Activated T-cell treated with anti-CD3 and anti-CD28 coated beads, Interleukin-2, amount 50 U/mL, for 24 hours (primary cell): ENCODE data around the gene SLC6A13.
"Not testable (repeated sequence)": the region's sequence is repeated elsewhere in the genome, so short reads cannot be mapped to it uniquely, and the experiment has no call there.

Source experiments
- DNase-seq: peaks from one replicate; pipeline ENCODE4 v3.0.0-alpha.2; 2020
- H3K27ac Mint-ChIP-seq: 2 replicates; pipeline ENCODE4 v1.8.0; 2020; ENCODE audit warnings: mild to moderate bottlenecking, mixed read lengths
- H3K27me3 Mint-ChIP-seq: 2 replicates; pipeline ENCODE4 v1.8.0; 2020; ENCODE audit warnings: mixed read lengths
- H3K36me3 Mint-ChIP-seq: 2 replicates; pipeline ENCODE4 v1.8.0; 2020; ENCODE audit warnings: low read depth, mixed read lengths
- H3K4me1 Mint-ChIP-seq: 2 replicates; pipeline ENCODE4 v1.8.0; 2020; ENCODE audit warnings: low read depth, mixed read lengths
- H3K4me3 Mint-ChIP-seq: 2 replicates; pipeline ENCODE4 v1.8.0; 2020; ENCODE audit warnings: mild to moderate bottlenecking, moderate library complexity, mixed read lengths
- H3K9me3 Mint-ChIP-seq: 2 replicates; pipeline ENCODE4 v1.8.0; 2020; ENCODE audit warnings: mixed read lengths

Gene SLC6A13

GRCh38 chr12:254039-254438 is 8.6 kb downstream of the SLC6A13 start:
- Mint-ChIP-seq H3K27me3 (peaks cover 47% of the 10 kb centered on the region), H3K9me3 (no peaks in the 10 kb centered on the region), H3K27ac (no peak overlapping the region), H3K4me1 (no peaks in the 10 kb centered on the region), H3K36me3 (no peaks in the 10 kb centered on the region), H3K4me3 (no peak overlapping the region)
- no peak for DNase-seq

GRCh38 chr12:253116-253831 is 9.4 kb downstream of the SLC6A13 start:
- Mint-ChIP-seq H3K27ac (no peak overlapping the region), H3K36me3 (no peaks in the 10 kb centered on the region), H3K4me3 (no peak overlapping the region), H3K4me1 (no peaks in the 10 kb centered on the region), H3K27me3 (peaks cover 42% of the 10 kb centered on the region), H3K9me3 (peaks cover 1% of the 10 kb centered on the region)
- DNase-seq, result no peak

- Mint-ChIP-seq H3K27ac (no peak overlapping the region), H3K4me1 (no peaks in the 10 kb centered on the region), H3K27me3 (peaks cover 36% of the 10 kb centered on the region), H3K36me3 (no peaks in the 10 kb centered on the region), H3K9me3 (peaks cover 6% of the 10 kb centered on the region), H3K4me3 (no peak overlapping the region)
- no peak for DNase-seq
These were observed 10.0 kb downstream of the SLC6A13 start for GRCh38 chr12:252636-253035.

GRCh38 chr12:247271-247670 is 15.4 kb downstream of the SLC6A13 start:
- no peak overlapping the region for H3K4me3 Mint-ChIP-seq
- no peak for DNase-seq
- no peaks in the 10 kb centered on the region for H3K4me1 Mint-ChIP-seq
- no peaks in the 10 kb centered on the region for H3K36me3 Mint-ChIP-seq
- peaks cover 18% of the 10 kb centered on the region for H3K9me3 Mint-ChIP-seq
- peaks cover 15% of the 10 kb centered on the region for H3K27me3 Mint-ChIP-seq
- no peak overlapping the region for H3K27ac Mint-ChIP-seq

- Mint-ChIP-seq H3K27ac (no peak overlapping the region), H3K4me1 (no peaks in the 10 kb centered on the region), H3K9me3 (peaks cover 17% of the 10 kb centered on the region), H3K27me3 (peaks cover 19% of the 10 kb centered on the region), H3K36me3 (no peaks in the 10 kb centered on the region), H3K4me3 (no peak overlapping the region)
- DNase-seq, result no peak
These were observed 19.3 kb downstream of the SLC6A13 start for GRCh38 chr12:243381-243780.

- H3K4me1 Mint-ChIP-seq, result no peaks in the 10 kb centered on the region
- H3K27ac Mint-ChIP-seq, result no peak overlapping the region
- peaks cover 12% of the 10 kb centered on the region for H3K9me3 Mint-ChIP-seq
- H3K27me3 Mint-ChIP-seq, result peaks cover 19% of the 10 kb centered on the region
- DNase-seq, result no peak
- no peaks in the 10 kb centered on the region for H3K36me3 Mint-ChIP-seq
- no peak overlapping the region for H3K4me3 Mint-ChIP-seq
These were observed 20.1 kb downstream of the SLC6A13 start for GRCh38 chr12:242496-242895.

- Mint-ChIP-seq H3K4me1 (no peaks in the 10 kb centered on the region), H3K9me3 (peaks cover 8% of the 10 kb centered on the region), H3K36me3 (no peaks in the 10 kb centered on the region), H3K4me3 (no peak overlapping the region), H3K27ac (no peak overlapping the region), H3K27me3 (peaks cover 21% of the 10 kb centered on the region)
- DNase-seq, result no peak
These were observed 21.4 kb downstream of the SLC6A13 start for GRCh38 chr12:241266-241665.

GRCh38 chr12:240566-240965 is 22.1 kb downstream of the SLC6A13 start:
- Mint-ChIP-seq H3K27me3 (peaks cover 21% of the 10 kb centered on the region), H3K27ac (no peak overlapping the region), H3K36me3 (no peaks in the 10 kb centered on the region), H3K4me1 (no peaks in the 10 kb centered on the region), H3K4me3 (no peak overlapping the region), H3K9me3 (peaks cover 12% of the 10 kb centered on the region)
- no peak for DNase-seq

- Mint-ChIP-seq H3K27me3 (peaks cover 18% of the 10 kb centered on the region), H3K36me3 (no peaks in the 10 kb centered on the region), H3K4me1 (no peaks in the 10 kb centered on the region), H3K27ac (no peak overlapping the region), H3K4me3 (no peak overlapping the region), H3K9me3 (peaks cover 11% of the 10 kb centered on the region)
- no peak for DNase-seq
These were observed 23.8 kb downstream of the SLC6A13 start for GRCh38 chr12:238736-239398.

GRCh38 chr12:238116-238515 is 24.5 kb downstream of the SLC6A13 start:
- H3K4me1 Mint-ChIP-seq, result no peaks in the 10 kb centered on the region
- peaks cover 11% of the 10 kb centered on the region for H3K9me3 Mint-ChIP-seq

GRCh38 chr12:237026-237815 is 25.4 kb downstream of the SLC6A13 start:
- Mint-ChIP-seq H3K4me3 (no peak overlapping the region), H3K27me3 (peaks cover 8% of the 10 kb centered on the region), H3K36me3 (no peaks in the 10 kb centered on the region)

More at GRCh38 chr12:238116-238515, 24.5 kb downstream of the SLC6A13 start:
- H3K36me3 Mint-ChIP-seq, result no peaks in the 10 kb centered on the region
- peaks cover 13% of the 10 kb centered on the region for H3K27me3 Mint-ChIP-seq
- no peak overlapping the region for H3K27ac Mint-ChIP-seq
- H3K4me3 Mint-ChIP-seq, result no peak overlapping the region
- DNase-seq, result no peak

GRCh38 chr12:236445-236844 is 26.2 kb downstream of the SLC6A13 start:
- no peaks in the 10 kb centered on the region for H3K4me1 Mint-ChIP-seq
- no peak overlapping the region for H3K27ac Mint-ChIP-seq
- peaks cover 11% of the 10 kb centered on the region for H3K9me3 Mint-ChIP-seq
- no peak for DNase-seq
- no peaks in the 10 kb centered on the region for H3K36me3 Mint-ChIP-seq
- no peak overlapping the region for H3K4me3 Mint-ChIP-seq
- H3K27me3 Mint-ChIP-seq, result peaks cover 6% of the 10 kb centered on the region

More at GRCh38 chr12:237026-237815, 25.4 kb downstream of the SLC6A13 start:
- H3K4me1 Mint-ChIP-seq, result no peaks in the 10 kb centered on the region
- peaks cover 11% of the 10 kb centered on the region for H3K9me3 Mint-ChIP-seq
- no peak for DNase-seq
- no peak overlapping the region for H3K27ac Mint-ChIP-seq

GRCh38 chr12:235967-236366 is 26.7 kb downstream of the SLC6A13 start:
- DNase-seq, H3K4me1 Mint-ChIP-seq, H3K36me3 Mint-ChIP-seq, H3K27me3 Mint-ChIP-seq, H3K27ac Mint-ChIP-seq, H3K4me3 Mint-ChIP-seq: not testable (repeated sequence)
- H3K9me3 Mint-ChIP-seq, result peaks cover 11% of the 10 kb centered on the region

GRCh38 chr12:234891-235415 is 27.7 kb downstream of the SLC6A13 start:
- Mint-ChIP-seq H3K27ac (no peak overlapping the region), H3K27me3 (peaks cover 2% of the 10 kb centered on the region), H3K4me3 (no peak overlapping the region), H3K9me3 (peaks cover 11% of the 10 kb centered on the region), H3K4me1 (no peaks in the 10 kb centered on the region), H3K36me3 (no peaks in the 10 kb centered on the region)
- DNase-seq, result no peak
